ENCODE results near the gene PRR35.

GRCh38 chr16:598823-599739, 38.9 kb downstream of the PRR35 start:
- TF ChIP-seq CEBPB (IDR thresholded peaks at IDR 0.05; ENCODE audit: low read depth, low read length) (no peak), RFX5 (IDR thresholded peaks at IDR 0.05; ENCODE audit: low read depth, low read length) (no peak), SMC3 (IDR thresholded peaks at IDR 0.05; ENCODE audit: low read depth, low read length) (no peak), CTCF (conservative IDR thresholded peaks at IDR 0.05; ENCODE audit: low read depth, low read length) (no peak), RCOR1 (IDR thresholded peaks at IDR 0.05; ENCODE audit: insufficient replicate concordance, low read length) (no peak)
